EL (cell line): ENCODE data around the gene CRYGD.
"Not testable (repeated sequence)": the region's sequence is repeated elsewhere in the genome, so short reads cannot be mapped to it uniquely, and the experiment has no call there.

Experiments
- DNase-seq: peaks from one replicate; pipeline ENCODE4 v3.0.0-alpha.2; 2016

CRYGD gene

GRCh38 chr2:208129744-208130711 is 5.7 kb upstream of the CRYGD start, which contains the start of gene CRYGC:
TSS of gene CRYGC (minus strand) at chr2:208129828. CDS start at chr2:208129792, 36 bp downstream.
- peak; percentile 6 for DNase-seq

- DNase-seq, result no peak
Measured at GRCh38 chr2:208128136-208128535, 3.8 kb upstream of the CRYGD start.

- DNase-seq, result no peak
Measured at GRCh38 chr2:208127090-208127489, 2.8 kb upstream of the CRYGD start.

- no peak for DNase-seq
Measured at GRCh38 chr2:208125251-208125650, 927 bp upstream of the CRYGD start.

GRCh38 chr2:208122248-208122647 is 2.1 kb downstream of the CRYGD start:
- no peak for DNase-seq

- DNase-seq, result no peak
Measured at GRCh38 chr2:208118918-208119317, 5.4 kb downstream of the CRYGD start.

- not testable (repeated sequence) for DNase-seq
Measured at GRCh38 chr2:208117390-208117789, 6.9 kb downstream of the CRYGD start.

- no peak for DNase-seq
Measured at GRCh38 chr2:208112969-208113368, 11.4 kb downstream of the CRYGD start.

GRCh38 chr2:208112273-208112745 is 12.0 kb downstream of the CRYGD start:
- not testable (repeated sequence) for DNase-seq

GRCh38 chr2:208103616-208104015 is 20.7 kb downstream of the CRYGD start:
- no peak for DNase-seq

- peak; percentile 6 for DNase-seq
Measured at GRCh38 chr2:208101716-208102631, 22.4 kb downstream of the CRYGD start.

GRCh38 chr2:208099682-208100470 is 24.4 kb downstream of the CRYGD start:
- DNase-seq, result no peak

GRCh38 chr2:208098701-208099100 is 25.6 kb downstream of the CRYGD start:
- DNase-seq, result not testable (repeated sequence)

- no peak for DNase-seq
Measured at GRCh38 chr2:208098267-208098666, 26.1 kb downstream of the CRYGD start.

GRCh38 chr2:208097801-208098200 is 26.5 kb downstream of the CRYGD start:
- DNase-seq, result peak; percentile 44

GRCh38 chr2:208097313-208097712 is 27.0 kb downstream of the CRYGD start:
- no peak for DNase-seq

- DNase-seq, result no peak
Measured at GRCh38 chr2:208096080-208096479, 28.2 kb downstream of the CRYGD start.

- DNase-seq, result no peak
Measured at GRCh38 chr2:208093128-208093527, 31.2 kb downstream of the CRYGD start.

- no peak for DNase-seq
Measured at GRCh38 chr2:208092093-208092832, 32.1 kb downstream of the CRYGD start.

- DNase-seq, result no peak
Measured at GRCh38 chr2:208090420-208090819, 33.9 kb downstream of the CRYGD start.

- no peak for DNase-seq
Measured at GRCh38 chr2:208086029-208086428, 38.3 kb downstream of the CRYGD start.

GRCh38 chr2:208083807-208084206 is 40.5 kb downstream of the CRYGD start:
- DNase-seq, result no peak
